GM12874 (cell line): Measurements from ENCODE around the gene ATP10A.

Experiments
- CTCF ChIP-seq: IDR thresholded peaks from 2 replicates; pipeline ENCODE4 v1.5.1; 2011; ENCODE audit warnings: low read depth, mild to moderate bottlenecking, control low read depth, low read length, moderate library complexity; ENCODE audit not compliant: insufficient read depth

The ATP10A gene

DNA sequence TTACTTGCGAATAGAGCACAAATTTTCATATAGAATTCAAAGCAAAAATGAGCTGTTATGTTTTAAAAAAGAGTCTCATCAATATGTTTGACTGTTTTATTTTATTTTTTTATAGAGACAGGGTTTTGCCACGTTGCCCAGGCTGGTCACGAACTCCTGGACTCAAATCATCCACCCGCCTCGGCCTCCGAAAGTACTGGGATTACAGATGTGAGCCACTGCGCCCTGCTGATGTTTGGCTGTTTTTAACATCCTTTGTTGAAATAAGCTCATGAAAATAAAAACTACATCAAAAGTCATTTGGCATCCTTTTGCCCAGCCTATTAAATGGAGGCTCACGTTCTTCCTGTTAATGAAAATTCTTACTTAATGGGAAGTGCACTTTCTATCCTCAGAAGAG is 154.7 kb downstream of the ATP10A start:
- TF ChIP-seq CTCF, result no peak

GRCh38 chr15:25707656-25708365 is 155.3 kb downstream of the ATP10A start:
- TF ChIP-seq CTCF, result no peak

- no peak for TF ChIP-seq CTCF
These were observed 156.8 kb downstream of the ATP10A start for GRCh38 chr15:25706176-25706955.

DNA sequence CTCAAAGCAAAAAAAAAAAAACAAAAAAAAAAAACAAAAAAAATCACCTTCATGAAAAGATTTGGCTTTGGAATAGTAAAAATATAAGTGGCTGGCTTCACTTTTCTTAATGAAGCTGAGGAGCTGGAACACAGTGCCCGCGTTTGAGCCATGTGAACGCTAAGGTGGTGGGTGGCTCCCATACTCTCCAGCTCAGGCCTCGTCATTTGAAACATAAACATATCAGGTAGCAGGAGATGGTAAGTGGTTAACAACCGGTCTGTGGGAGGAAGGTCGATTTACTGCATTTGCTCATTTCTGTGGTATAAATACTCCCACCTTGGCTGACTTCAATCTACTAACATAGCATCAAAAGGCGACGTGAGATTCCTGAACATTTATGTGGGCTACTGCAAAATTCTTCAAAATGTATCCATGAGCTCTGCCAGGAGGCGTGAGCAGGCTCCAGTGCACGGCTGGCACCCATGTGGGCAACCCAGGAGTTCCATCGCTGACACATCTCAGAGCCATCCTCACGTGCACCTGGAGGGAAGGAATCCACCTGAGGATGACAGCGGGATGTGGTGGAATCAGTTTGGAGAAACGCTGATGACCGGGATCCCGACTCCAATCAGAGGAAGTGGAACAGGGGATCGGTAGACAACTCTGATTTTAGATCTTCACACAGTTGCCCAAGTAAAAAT is 157.6 kb downstream of the ATP10A start:
- no peak for TF ChIP-seq CTCF

DNA sequence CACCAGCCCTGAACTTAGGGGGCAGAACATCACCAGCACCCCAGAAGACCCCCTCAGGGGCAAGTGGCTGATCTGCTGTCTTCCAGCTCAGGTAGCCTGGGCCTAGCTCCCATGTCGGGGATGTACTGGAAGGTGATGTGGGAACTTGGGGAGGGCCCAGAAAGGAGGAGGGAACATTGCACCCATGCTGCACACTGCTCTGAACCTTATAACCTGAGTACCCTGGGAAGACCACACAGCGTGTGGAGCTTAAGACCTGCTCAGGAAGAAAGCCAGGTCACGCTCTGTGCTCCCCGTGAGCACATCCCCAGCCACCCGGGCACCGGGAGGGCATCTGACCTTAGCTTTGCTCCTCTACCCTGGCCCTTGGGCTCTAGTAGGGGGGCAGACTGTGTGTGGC is 159.4 kb downstream of the ATP10A start:
- TF ChIP-seq CTCF, result no peak

- no peak for TF ChIP-seq CTCF
These were observed 161.2 kb downstream of the ATP10A start for GRCh38 chr15:25701721-25702465.

DNA sequence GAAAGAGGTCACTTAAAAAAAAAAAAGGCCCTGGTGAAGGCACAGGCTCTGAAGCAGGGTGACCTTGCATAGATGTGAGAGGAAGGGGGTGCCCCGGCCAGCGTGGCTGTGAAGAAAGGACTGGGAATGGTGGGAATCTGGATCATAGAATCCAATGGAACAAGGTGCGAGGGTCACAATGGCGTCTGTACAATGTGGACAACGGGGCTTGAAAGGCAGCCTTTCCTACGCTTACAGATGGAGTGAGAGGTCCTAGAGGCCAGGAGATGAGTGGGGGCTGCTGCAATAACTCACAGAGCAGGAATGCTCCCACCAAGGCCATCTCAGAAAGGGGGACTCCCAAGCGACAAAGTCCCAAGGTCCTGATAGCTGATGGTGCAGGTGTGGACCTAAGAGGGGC is 162.2 kb downstream of the ATP10A start:
- TF ChIP-seq CTCF, result no peak
